Gastroesophageal sphincter (tissue), 3 donors: ENCODE results near the gene HHAT.

Source experiments
- CTCF ChIP-seq, 4 experiments: fragments of 200-600 bp in 2 of 4; fragments of 450-650 bp in 2 of 4; sonication (generic) in 1 of 4; IDR thresholded peaks; one replicate each; pipeline ENCODE4 v1.5.1; 2017 to 2019; ENCODE audit warnings: antibody characterized with exemption in 4 of 4, mild to moderate bottlenecking in 2 of 4, moderate library complexity in 2 of 4
- EP300 ChIP-seq: sonication (generic); formaldehyde crosslinking; IDR thresholded peaks from one replicate; pipeline ENCODE4 v1.6.1; 2017; ENCODE audit warnings: antibody characterized with exemption, mild to moderate bottlenecking
- POLR2A ChIP-seq, 2 donors: fragments of 450-650 bp; IDR thresholded peaks; one replicate each; pipeline ENCODE4 v1.6.1; 2017; ENCODE audit warnings: antibody characterized with exemption in 2 of 2, mild to moderate bottlenecking in 2 of 2, moderate library complexity in 1 of 2
- POLR2AphosphoS5 ChIP-seq: sonication (generic); formaldehyde crosslinking; IDR thresholded peaks from one replicate; pipeline ENCODE4 v1.6.1; 2017; ENCODE audit warnings: antibody characterized with exemption

GRCh38 chr1:210335001-210335400 lies 6.3 kb downstream of the HHAT start:
- no peak for TF ChIP-seq EP300
- TF ChIP-seq CTCF (IDR thresholded peaks at IDR 0.05), result no peak
- TF ChIP-seq POLR2AphosphoS5, result no peak
- no peak for TF ChIP-seq POLR2A (IDR thresholded peaks at IDR 0.05)
